Hair follicular keratinocyte (primary cell): ENCODE measurements around the gene COPRS. TPM values are rescaled to one million over a fixed set of nuclear protein-coding genes. Genes with fewer than 3 reads are reported as not detected.

Experiments
- total RNA-seq: library from RNA; depleted of rRNA; stranded (reverse); fragments of >200 nt; gene quantifications from 2 replicates; pipeline ENCODE4 v1.2.3, GENCODE V29; 2015

The COPRS gene
- 53.4 and 99.4 TPM in 2 replicates for total RNA-seq

DNA sequence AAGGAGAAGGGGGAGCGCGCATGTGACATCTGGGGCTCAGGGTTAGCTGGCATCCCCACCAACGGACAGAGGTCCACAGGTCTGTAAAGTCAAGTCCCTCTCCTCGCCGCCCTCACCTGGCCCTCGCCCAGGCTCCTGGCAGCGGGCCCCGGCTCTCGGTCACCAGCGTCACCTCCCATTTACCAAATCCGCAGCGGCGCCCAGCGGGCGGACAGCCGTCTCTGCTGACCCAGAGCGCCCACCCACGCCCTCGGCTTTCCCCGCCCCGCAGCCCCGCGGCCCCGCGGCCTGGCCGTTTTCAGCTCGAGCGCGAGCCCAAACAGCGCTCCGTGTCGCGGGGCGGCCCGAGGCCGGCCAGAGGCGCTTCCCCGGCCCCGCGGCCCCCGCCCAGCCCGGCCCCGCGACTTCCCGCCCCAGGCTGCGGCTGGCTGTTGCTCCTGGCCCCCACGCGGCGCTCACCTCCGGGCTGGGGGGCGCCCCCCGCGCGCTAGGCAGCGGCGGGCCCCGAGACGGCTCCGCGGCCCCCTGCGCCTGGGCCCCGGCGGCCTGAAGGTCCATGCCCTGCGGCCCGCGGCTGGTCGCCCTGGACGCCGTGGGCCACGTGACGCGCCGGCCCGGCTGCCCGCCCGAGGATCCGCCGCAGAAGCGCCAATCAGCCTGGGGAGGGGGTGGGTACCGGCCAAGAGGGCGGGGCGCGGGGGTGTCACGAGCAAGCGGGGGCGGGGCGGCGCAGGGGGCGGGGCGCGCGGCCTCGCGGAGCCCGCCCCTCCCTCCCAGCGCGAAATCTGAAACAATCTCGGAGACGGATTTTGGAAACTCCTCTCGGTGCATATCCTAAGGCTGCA lies at the start of gene COPRS:
Gene COPRS (minus strand): TSS at position 603 of the 845 bp plus-strand sequence. CDS start 45 bp downstream, at position 558.

Other genes starting within 250 kb of the COPRS start
- gene UTP6, start 42.5 kb upstream of the COPRS start, total RNA-seq: 18.4 and 35.2 TPM in 2 replicates
- 9.3 and 10.0 TPM in 2 replicates for gene SUZ12, start 77.8 kb upstream of the COPRS start, total RNA-seq
- gene LRRC37B, start 148.1 kb upstream of the COPRS start, total RNA-seq: 1.5 and 8.6 TPM in 2 replicates